A673 (cell line): Measurements from ENCODE around the gene VDR.

Experiments used
- CTCF ChIP-seq: fragments of 300-800, 200-600 bp; sonication (generic); conservative IDR thresholded peaks from 2 replicates; pipeline ENCODE4 v1.5.1; 2017; ENCODE audit warnings: low read depth, mild to moderate bottlenecking, antibody characterized with exemption, low read length, moderate library complexity, mixed read lengths
- EZH2 ChIP-seq: fragments of 200-600 bp; sonication (generic); IDR thresholded peaks from 2 replicates; pipeline ENCODE4 v1.6.1; 2017; ENCODE audit warnings: borderline replicate concordance, low read depth, mild to moderate bottlenecking, mixed read lengths, antibody characterized with exemption, low read length; ENCODE audit not compliant: poor library complexity, severe bottlenecking

- TF ChIP-seq CTCF, result no peak
- TF ChIP-seq EZH2, result no peak
Measured at GRCh38 chr12:47820631-47821345, 84.0 kb downstream of the VDR start.
